Measurements from ENCODE around the gene HECA. TPM values are rescaled to one million over a fixed set of nuclear protein-coding genes. Genes with fewer than 3 reads are reported as not detected.
"Not testable (repeated sequence)": the region's sequence is repeated elsewhere in the genome, so short reads cannot be mapped to it uniquely, and the experiment has no call there.

Gene HECA
- total RNA-seq, 4 donors from 2014 or later = 11.3 to 38.4 (median 25.7) TPM

GRCh38 chr6:139135578-139136545 lies 982 bp downstream of the HECA start:
- H3K9me3 ChIP-seq = no peaks in the 10 kb centered on the region
- peak overlapping the region; percentile 97 to 99 for H3K27ac ChIP-seq
- H3K4me1 ChIP-seq = peaks cover 12% of the 10 kb centered on the region in 2 donors
- peak overlapping the region; percentile 77 to 98 for H3K4me3 ChIP-seq
- H3K27me3 ChIP-seq = no peaks in the 10 kb centered on the region
- intact Hi-C loops (cut with DNase I; ENCODE audit: low total_unique reads) = no loop called here
- no peaks in the 10 kb centered on the region for H3K36me3 ChIP-seq
- peak; percentile 52 to 55 for DNase-seq
- TF ChIP-seq POLR2A (IDR thresholded peaks at IDR 0.05) (peak in 1 of 2 donors; percentile 13), CTCF (IDR thresholded peaks at IDR 0.05) (peak in 2 of 4 experiments; percentile 7 to 17)

DNA sequence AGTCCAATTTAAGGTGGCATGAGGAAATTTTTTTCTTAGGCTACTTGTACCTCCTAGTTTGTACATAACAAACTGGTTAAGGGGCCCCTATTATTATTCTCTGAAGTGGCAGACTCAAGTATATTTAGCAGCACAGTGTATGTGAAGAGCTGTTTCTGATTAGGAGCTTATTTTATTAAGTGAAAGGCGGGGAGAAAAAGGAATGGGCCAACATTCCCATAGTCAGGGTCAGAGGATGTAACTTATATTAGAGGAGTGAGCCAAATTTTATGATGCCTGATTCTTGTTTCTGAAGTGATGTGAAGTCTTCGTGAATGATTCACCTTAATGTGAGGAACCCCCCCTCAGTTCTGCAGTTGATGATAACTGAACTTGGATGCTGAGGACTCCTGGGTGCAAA lies 2.8 kb downstream of the HECA start:
- TF ChIP-seq POLR2A (IDR thresholded peaks at IDR 0.05) (no peak), CTCF (IDR thresholded peaks at IDR 0.05) (no peak)
- Histone ChIP-seq H3K36me3 (no peaks in the 10 kb centered on the region), H3K4me1 (peaks cover 12 to 13% of the 10 kb centered on the region in 2 donors), H3K9me3 (no peaks in the 10 kb centered on the region), H3K27ac (no peak overlapping the region), H3K4me3 (peak overlapping the region in 1 of 2 donors; percentile 4), H3K27me3 (no peaks in the 10 kb centered on the region)
- intact Hi-C loops (cut with DNase I; ENCODE audit: low total_unique reads) = no loop called here
- DNase-seq = no peak

DNA sequence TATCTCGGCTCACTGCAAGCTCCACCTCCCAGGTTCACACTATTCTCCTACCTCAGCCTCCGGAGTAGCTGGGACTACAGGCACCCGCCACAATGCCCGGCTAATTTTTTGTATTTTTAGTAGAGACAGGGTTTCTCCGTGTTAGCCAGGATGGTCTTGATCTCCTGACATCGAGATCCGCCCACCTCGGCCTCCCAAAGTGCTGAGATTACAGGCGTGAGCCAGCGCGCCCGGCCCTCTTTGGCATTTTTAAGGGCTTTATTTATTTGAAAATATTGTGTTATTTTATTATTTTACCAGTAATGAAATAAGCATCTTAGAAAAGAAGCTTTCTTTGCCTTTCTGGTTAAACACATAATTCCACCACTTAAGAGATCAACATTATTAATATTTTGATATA lies 6.0 kb downstream of the HECA start:
- peaks cover 12 to 13% of the 10 kb centered on the region in 2 donors for H3K4me1 ChIP-seq
- H3K27ac ChIP-seq; intact Hi-C loops (cut with DNase I; ENCODE audit: low total_unique reads); H3K36me3 ChIP-seq; H3K9me3 ChIP-seq; H3K4me3 ChIP-seq; H3K27me3 ChIP-seq; DNase-seq: not testable (repeated sequence)

GRCh38 chr6:139142262-139142661 lies 7.4 kb downstream of the HECA start:
- intact Hi-C loops (cut with DNase I; ENCODE audit: low total_unique reads) = no loop called here
- Histone ChIP-seq H3K4me3 (no peak overlapping the region), H3K9me3 (no peaks in the 10 kb centered on the region), H3K27ac (no peak overlapping the region), H3K36me3 (no peaks in the 10 kb centered on the region), H3K4me1 (peaks cover 8 to 13% of the 10 kb centered on the region in 2 donors), H3K27me3 (no peaks in the 10 kb centered on the region)
- no peak for TF ChIP-seq CTCF (IDR thresholded peaks at IDR 0.05)
- no peak for TF ChIP-seq POLR2A (IDR thresholded peaks at IDR 0.05)
- no peak for DNase-seq

DNA sequence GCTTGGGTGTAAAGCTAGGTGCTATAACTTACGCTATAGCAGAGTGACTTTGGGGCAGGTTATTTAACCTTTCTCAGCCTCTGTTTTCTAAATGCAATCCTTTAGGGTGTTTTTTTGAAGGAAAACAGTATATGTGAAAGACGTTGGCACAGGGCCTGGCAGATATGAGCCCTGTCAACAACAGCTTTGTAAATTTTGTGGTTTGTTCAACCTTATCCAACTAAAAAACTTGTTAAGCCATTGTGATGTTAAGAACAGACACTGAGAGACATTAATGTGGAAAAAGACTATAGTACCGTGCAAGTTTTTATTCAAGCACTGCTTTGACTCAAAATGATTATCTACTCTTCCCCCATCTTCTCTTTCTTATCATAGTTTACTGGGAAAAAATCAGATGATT lies 8.2 kb downstream of the HECA start:
- no peak for TF ChIP-seq POLR2A (IDR thresholded peaks at IDR 0.05)
- TF ChIP-seq CTCF (IDR thresholded peaks at IDR 0.05) = no peak
- Histone ChIP-seq H3K4me3 (no peak overlapping the region), H3K4me1 (peaks cover 2 to 7% of the 10 kb centered on the region in 2 donors), H3K9me3 (no peaks in the 10 kb centered on the region), H3K27ac (no peak overlapping the region), H3K27me3 (no peaks in the 10 kb centered on the region), H3K36me3 (no peaks in the 10 kb centered on the region)
- DNase-seq = no peak
- intact Hi-C loops (cut with DNase I; ENCODE audit: low total_unique reads) = no loop called here
